ENCODE results near the gene GABRP. TPM values are rescaled to one million over a fixed set of nuclear protein-coding genes. Genes with fewer than 3 reads are reported as not detected.

GABRP gene
- total RNA-seq, 4 donors from 2014 or later: not detected

DNA sequence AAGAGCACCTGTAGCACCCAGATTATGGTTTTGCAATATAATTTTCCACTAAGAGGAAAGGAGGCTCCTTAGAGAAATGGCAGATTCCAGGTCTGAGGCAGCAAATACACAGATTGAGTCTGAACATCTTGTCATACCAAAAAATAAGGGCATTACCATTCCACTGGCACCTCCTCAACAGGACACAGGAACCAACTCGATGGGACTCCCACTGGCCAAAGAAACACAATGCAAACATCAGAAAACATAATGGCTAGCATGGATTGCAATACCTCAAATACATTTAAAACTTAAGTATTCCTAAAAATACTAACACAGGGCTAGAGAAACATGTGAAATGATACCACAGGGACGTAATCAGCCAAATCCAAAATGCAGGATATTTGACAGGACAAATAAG lies 65.8 kb downstream of the GABRP start:
- H3K27ac ChIP-seq: no peak overlapping the region
- no peaks in the 10 kb centered on the region for H3K4me1 ChIP-seq
- in situ Hi-C loops (cut with MboI; ENCODE audit: low sequenced_read_pairs in 4 of 4): no loop called here
- H3K27me3 ChIP-seq: peaks cover 0 to 2% (median 0%) of the 10 kb centered on the region in 3 donors
- no peak for ATAC-seq
- no peaks in the 10 kb centered on the region for H3K9me3 ChIP-seq
- no peaks in the 10 kb centered on the region for H3K36me3 ChIP-seq
- no peak for DNase-seq
- no peak for TF ChIP-seq POLR2A (IDR thresholded peaks at IDR 0.05)
- TF ChIP-seq, protein P1, sequence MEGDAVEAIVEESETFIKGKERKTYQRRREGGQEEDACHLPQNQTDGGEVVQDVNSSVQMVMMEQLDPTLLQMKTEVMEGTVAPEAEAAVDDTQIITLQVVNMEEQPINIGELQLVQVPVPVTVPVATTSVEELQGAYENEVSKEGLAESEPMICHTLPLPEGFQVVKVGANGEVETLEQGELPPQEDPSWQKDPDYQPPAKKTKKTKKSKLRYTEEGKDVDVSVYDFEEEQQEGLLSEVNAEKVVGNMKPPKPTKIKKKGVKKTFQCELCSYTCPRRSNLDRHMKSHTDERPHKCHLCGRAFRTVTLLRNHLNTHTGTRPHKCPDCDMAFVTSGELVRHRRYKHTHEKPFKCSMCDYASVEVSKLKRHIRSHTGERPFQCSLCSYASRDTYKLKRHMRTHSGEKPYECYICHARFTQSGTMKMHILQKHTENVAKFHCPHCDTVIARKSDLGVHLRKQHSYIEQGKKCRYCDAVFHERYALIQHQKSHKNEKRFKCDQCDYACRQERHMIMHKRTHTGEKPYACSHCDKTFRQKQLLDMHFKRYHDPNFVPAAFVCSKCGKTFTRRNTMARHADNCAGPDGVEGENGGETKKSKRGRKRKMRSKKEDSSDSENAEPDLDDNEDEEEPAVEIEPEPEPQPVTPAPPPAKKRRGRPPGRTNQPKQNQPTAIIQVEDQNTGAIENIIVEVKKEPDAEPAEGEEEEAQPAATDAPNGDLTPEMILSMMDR (IDR thresholded peaks at IDR 0.05 in 4 of 5, conservative IDR thresholded peaks at IDR 0.05 in 1 of 5): no peak
- intact Hi-C loops (cut with DNase I; ENCODE audit: low total_unique reads): no loop called here
- no peak overlapping the region for H3K4me3 ChIP-seq

DNA sequence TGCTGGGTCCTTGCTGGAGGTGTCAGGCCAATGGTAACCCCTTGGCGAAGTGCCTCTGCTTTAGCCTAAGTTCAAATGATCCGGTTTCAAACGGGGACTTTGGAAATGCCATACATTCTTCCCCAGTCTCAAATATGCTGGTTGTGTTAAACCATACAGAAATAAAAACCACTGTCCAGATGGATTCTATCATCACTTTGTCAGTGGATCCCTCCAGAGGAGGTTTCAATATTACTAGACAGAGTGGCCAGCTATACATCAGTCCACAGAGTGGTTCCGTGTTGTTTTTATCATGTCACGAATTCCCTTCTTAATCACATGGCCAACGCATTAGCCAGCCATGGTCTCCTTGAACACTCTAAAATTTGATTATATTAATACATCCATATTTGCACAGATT lies 71.0 kb downstream of the GABRP start:
- Histone ChIP-seq H3K27me3 (no peaks in the 10 kb centered on the region), H3K4me3 (no peak overlapping the region), H3K27ac (no peak overlapping the region), H3K4me1 (no peaks in the 10 kb centered on the region), H3K36me3 (no peaks in the 10 kb centered on the region), H3K9me3 (no peaks in the 10 kb centered on the region)
- intact Hi-C loops (cut with DNase I; ENCODE audit: low total_unique reads) (no loop called here), in situ Hi-C loops (cut with MboI; ENCODE audit: low sequenced_read_pairs in 4 of 4) (no loop called here)
- no peak for DNase-seq
- no peak for TF ChIP-seq POLR2A (IDR thresholded peaks at IDR 0.05)
- TF ChIP-seq, protein P1 (IDR thresholded peaks at IDR 0.05 in 4 of 5, conservative IDR thresholded peaks at IDR 0.05 in 1 of 5): no peak
- ATAC-seq: no peak

DNA sequence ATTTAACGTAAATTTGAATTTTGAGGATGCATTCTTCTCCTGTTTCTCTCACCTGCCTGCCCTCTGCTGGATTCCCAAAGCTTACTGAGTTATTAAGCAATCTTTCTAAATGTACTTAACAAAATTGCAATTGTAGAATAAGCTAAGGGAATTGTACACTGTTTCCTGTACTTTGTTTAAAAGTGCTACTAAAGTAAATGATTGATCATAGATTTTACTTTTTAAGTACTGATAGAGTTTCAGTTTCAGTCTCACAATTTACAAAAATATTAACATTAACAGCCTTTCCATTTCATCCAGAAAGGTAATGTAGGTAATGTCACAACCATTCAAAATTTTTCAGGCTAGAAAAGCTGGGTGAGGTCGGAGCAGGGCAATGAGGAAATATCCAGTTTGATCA lies 73.5 kb downstream of the GABRP start:
- peaks cover 0 to under 1% (median 0%) of the 10 kb centered on the region in 3 donors for H3K27me3 ChIP-seq
- H3K27ac ChIP-seq: no peak overlapping the region
- TF ChIP-seq POLR2A (IDR thresholded peaks at IDR 0.05): no peak
- TF ChIP-seq, protein P1 (IDR thresholded peaks at IDR 0.05 in 4 of 5, conservative IDR thresholded peaks at IDR 0.05 in 1 of 5): no peak
- DNase-seq: no peak
- H3K9me3 ChIP-seq: peaks cover 0 to 9% (median 0%) of the 10 kb centered on the region in 3 donors
- H3K36me3 ChIP-seq: no peaks in the 10 kb centered on the region
- no peaks in the 10 kb centered on the region for H3K4me1 ChIP-seq
- H3K4me3 ChIP-seq: no peak overlapping the region
- no peak for ATAC-seq
- in situ Hi-C loops (cut with MboI; ENCODE audit: low sequenced_read_pairs in 4 of 4): no loop called here
- intact Hi-C loops (cut with DNase I; ENCODE audit: low total_unique reads): no loop called here

DNA sequence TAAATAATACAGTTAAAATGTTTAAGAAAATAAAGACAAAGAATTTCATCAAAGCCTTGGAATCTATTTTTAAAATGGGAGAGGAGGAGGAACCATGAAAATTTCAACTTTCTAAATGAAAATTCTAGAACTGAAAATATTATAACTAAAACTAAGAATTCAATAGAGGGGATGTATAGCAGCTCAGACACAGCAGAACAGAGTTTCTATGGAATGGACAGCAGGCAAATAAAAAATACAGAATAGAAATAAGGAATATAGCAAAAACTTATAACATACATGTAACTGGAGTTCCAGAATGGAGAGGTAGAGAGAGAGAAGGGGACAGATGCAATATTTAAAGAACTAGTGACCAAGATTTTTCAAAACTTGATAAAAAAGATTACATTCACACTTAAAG lies 76.9 kb downstream of the GABRP start:
- in situ Hi-C loops (cut with MboI; ENCODE audit: low sequenced_read_pairs in 4 of 4): no loop called here
- ATAC-seq (no peak), DNase-seq (no peak)
- peaks cover 0 to 9% (median 0%) of the 10 kb centered on the region in 3 donors for H3K9me3 ChIP-seq
- H3K36me3 ChIP-seq: no peaks in the 10 kb centered on the region
- no peak overlapping the region for H3K4me3 ChIP-seq
- no peaks in the 10 kb centered on the region for H3K4me1 ChIP-seq
- no peak overlapping the region for H3K27ac ChIP-seq
- peaks cover 0 to 8% (median 3%) of the 10 kb centered on the region in 3 donors for H3K27me3 ChIP-seq
- intact Hi-C loops (cut with DNase I; ENCODE audit: low total_unique reads): no loop called here
- no peak for TF ChIP-seq POLR2A (IDR thresholded peaks at IDR 0.05)
- TF ChIP-seq, protein P1 (IDR thresholded peaks at IDR 0.05 in 4 of 5, conservative IDR thresholded peaks at IDR 0.05 in 1 of 5): no peak

Measured in gastrocnemius medialis (tissue), 4 donors.